Endothelial cell (in vitro differentiated cells): ENCODE results near the gene BMP5. TPM values are rescaled to one million over a fixed set of nuclear protein-coding genes. Genes with fewer than 3 reads are reported as not detected.
"Not testable (repeated sequence)": the region's sequence is repeated elsewhere in the genome, so short reads cannot be mapped to it uniquely, and the experiment has no call there.

Experiments used
- DNase-seq: peaks from one replicate; pipeline ENCODE4 v3.0.0; 2021; ENCODE audit warnings: low spot score
- H3K27ac Mint-ChIP-seq: one replicate; pipeline ENCODE4 v1.8.0; 2021; ENCODE audit warnings: mixed read lengths, inconsistent platforms; ENCODE audit not compliant: unreplicated experiment
- H3K27me3 Mint-ChIP-seq: one replicate; pipeline ENCODE4 v1.8.0; 2021; ENCODE audit warnings: mild to moderate bottlenecking, moderate library complexity, mixed read lengths, inconsistent platforms; ENCODE audit not compliant: unreplicated experiment
- H3K36me3 Mint-ChIP-seq: one replicate; pipeline ENCODE4 v1.8.0; 2021; ENCODE audit warnings: mild to moderate bottlenecking, low read depth, mixed read lengths, inconsistent platforms; ENCODE audit not compliant: unreplicated experiment
- H3K4me1 Mint-ChIP-seq: one replicate; pipeline ENCODE4 v1.8.0; 2021; ENCODE audit warnings: mild to moderate bottlenecking, mixed read lengths, inconsistent platforms; ENCODE audit not compliant: unreplicated experiment
- H3K4me3 Mint-ChIP-seq: one replicate; pipeline ENCODE4 v1.8.0; 2021; ENCODE audit warnings: mild to moderate bottlenecking, mixed read lengths, inconsistent platforms; ENCODE audit not compliant: unreplicated experiment
- H3K9me3 Mint-ChIP-seq: one replicate; pipeline ENCODE4 v1.8.0; 2021; ENCODE audit warnings: mixed read lengths, inconsistent platforms; ENCODE audit not compliant: unreplicated experiment
- CTCF ChIP-seq: fragments of 200-600 bp; sonication (generic); IDR thresholded peaks from one replicate; pipeline ENCODE4 v1.5.0; 2021; ENCODE audit warnings: antibody characterized with exemption; ENCODE audit not compliant: unreplicated experiment
- total RNA-seq: library from RNA; stranded (reverse); fragmentation: NEBNext Ultra II Directional; extraction: Animal tissue kit (Norgen Biotek cat#: 25700); gene quantifications from one replicate; pipeline ENCODE4 v1.2.1, GENCODE V29; 2021; ENCODE audit not compliant: unreplicated experiment

The BMP5 gene
- total RNA-seq, 1 donor from 2014 or later, result 0.18 TPM

- H3K27ac Mint-ChIP-seq, result no peak overlapping the region
- no peaks in the 10 kb centered on the region for H3K9me3 Mint-ChIP-seq
- H3K27me3 Mint-ChIP-seq, result no peaks in the 10 kb centered on the region
- no peak for DNase-seq
- no peak for TF ChIP-seq CTCF
- no peaks in the 10 kb centered on the region for H3K36me3 Mint-ChIP-seq
- no peaks in the 10 kb centered on the region for H3K4me1 Mint-ChIP-seq
- no peak overlapping the region for H3K4me3 Mint-ChIP-seq
Measured at GRCh38 chr6:55916188-55916587, 40.8 kb upstream of the BMP5 start.

- DNase-seq, result no peak
- H3K27ac Mint-ChIP-seq, result no peak overlapping the region
- TF ChIP-seq CTCF, result no peak
- no peaks in the 10 kb centered on the region for H3K36me3 Mint-ChIP-seq
- no peaks in the 10 kb centered on the region for H3K4me1 Mint-ChIP-seq
- H3K9me3 Mint-ChIP-seq, result no peaks in the 10 kb centered on the region
- no peaks in the 10 kb centered on the region for H3K27me3 Mint-ChIP-seq
- H3K4me3 Mint-ChIP-seq, result no peak overlapping the region
Measured at GRCh38 chr6:55913228-55914195, 38.1 kb upstream of the BMP5 start.

- DNase-seq, H3K9me3 Mint-ChIP-seq, H3K27ac Mint-ChIP-seq, H3K4me1 Mint-ChIP-seq, H3K27me3 Mint-ChIP-seq, H3K36me3 Mint-ChIP-seq, H3K4me3 Mint-ChIP-seq: not testable (repeated sequence)
Measured at GRCh38 chr6:55910466-55910865, 35.1 kb upstream of the BMP5 start.

GRCh38 chr6:55909911-55910310 lies 34.5 kb upstream of the BMP5 start:
- H3K36me3 Mint-ChIP-seq, DNase-seq: not testable (repeated sequence)

GRCh38 chr6:55902796-55903195 lies 27.4 kb upstream of the BMP5 start:
- no peak for TF ChIP-seq CTCF
- Mint-ChIP-seq H3K4me1 (no peaks in the 10 kb centered on the region), H3K4me3 (no peak overlapping the region), H3K27ac (no peak overlapping the region), H3K36me3 (no peaks in the 10 kb centered on the region), H3K27me3 (no peaks in the 10 kb centered on the region), H3K9me3 (no peaks in the 10 kb centered on the region)
- no peak for DNase-seq

More at GRCh38 chr6:55909911-55910310, 34.5 kb upstream of the BMP5 start:
- H3K27ac Mint-ChIP-seq, H3K4me1 Mint-ChIP-seq, H3K9me3 Mint-ChIP-seq, H3K4me3 Mint-ChIP-seq, H3K27me3 Mint-ChIP-seq: not testable (repeated sequence)

- TF ChIP-seq CTCF, result no peak
Measured at GRCh38 chr6:55901765-55902270, 26.4 kb upstream of the BMP5 start.

More at GRCh38 chr6:55901765-55902270, 26.4 kb upstream of the BMP5 start:
- no peaks in the 10 kb centered on the region for H3K27me3 Mint-ChIP-seq
- no peak for DNase-seq
- no peaks in the 10 kb centered on the region for H3K4me1 Mint-ChIP-seq
- no peaks in the 10 kb centered on the region for H3K36me3 Mint-ChIP-seq
- H3K4me3 Mint-ChIP-seq, result no peak overlapping the region
- no peaks in the 10 kb centered on the region for H3K9me3 Mint-ChIP-seq
- no peak overlapping the region for H3K27ac Mint-ChIP-seq
